CD14-positive monocyte (primary cell): ENCODE measurements around the gene HMX1. TPM values are rescaled to one million over a fixed set of nuclear protein-coding genes. Genes with fewer than 3 reads are reported as not detected.

Experiments
- DNase-seq, 3 donors: peaks; one replicate each; pipeline ENCODE4 v3.0.0-alpha.2; 2011 to 2022
- H2AFZ ChIP-seq: 2 replicates; pipeline ENCODE4 v1.6.0; 2012; ENCODE audit warnings: mild to moderate bottlenecking, low read depth, low read length, inconsistent platforms; ENCODE audit not compliant: insufficient read depth, poor library complexity, severe bottlenecking
- H3K27ac ChIP-seq, 2 donors: 1 replicate in 1 of 2; 2 replicates in 1 of 2; pipeline ENCODE4 v1.5.1; 2012 to 2013; ENCODE audit warnings: low read length in 2 of 2, control low read depth in 1 of 2, inconsistent platforms in 1 of 2, low read depth in 1 of 2, mild to moderate bottlenecking in 1 of 2
- H3K27me3 ChIP-seq, 2 donors: one replicate each; pipeline versions ENCODE4 v1.6.0 to v1.6.1; 2011 to 2013; ENCODE audit warnings: low read length in 2 of 2; ENCODE audit not compliant: control insufficient read depth in 2 of 2, insufficient read depth in 2 of 2
- H3K36me3 ChIP-seq, 2 donors: replicated peaks in 1 of 2; 1 replicate in 1 of 2; 2 replicates in 1 of 2; pipeline versions ENCODE4 v1.5.1 to v1.6.1; 2012 to 2013; ENCODE audit warnings: low read length in 2 of 2, control low read depth in 1 of 2, inconsistent platforms in 1 of 2, mild to moderate bottlenecking in 1 of 2; ENCODE audit not compliant: insufficient read depth in 2 of 2, control insufficient read depth in 1 of 2
- H3K4me1 ChIP-seq, 2 donors: 1 replicate in 1 of 2; 2 replicates in 1 of 2; pipeline versions ENCODE4 v1.5.1 to v1.6.1; 2012 to 2013; ENCODE audit warnings: low read length in 2 of 2, control low read depth in 1 of 2, inconsistent platforms in 1 of 2, mild to moderate bottlenecking in 1 of 2, moderate library complexity in 1 of 2; ENCODE audit not compliant: insufficient read depth in 2 of 2, control insufficient read depth in 1 of 2
- H3K4me2 ChIP-seq: replicated peaks from 2 replicates; pipeline ENCODE3; 2012; ENCODE audit warnings: low read length, moderate library complexity, mild to moderate bottlenecking; ENCODE audit not compliant: poor library complexity, severe bottlenecking; ENCODE audit errors: extremely low read depth
- H3K4me3 ChIP-seq, 3 experiments: fragments of 200-600 bp in 1 of 3; sonication (generic) in 1 of 3; replicated peaks in 1 of 3; 1 replicate in 2 of 3; 2 replicates in 1 of 3; pipeline ENCODE4 v1.5.1; 2011 to 2013; ENCODE audit warnings: low read length in 3 of 3, mild to moderate bottlenecking in 3 of 3, control low read depth in 2 of 3, low read depth in 2 of 3, inconsistent platforms in 1 of 3, moderate library complexity in 1 of 3
- H3K79me2 ChIP-seq: 2 replicates; pipeline ENCODE4 v1.6.0; 2012; ENCODE audit warnings: mild to moderate bottlenecking, control low read depth, inconsistent platforms, low read length, moderate library complexity; ENCODE audit not compliant: insufficient read depth
- H3K9ac ChIP-seq: 2 replicates; pipeline ENCODE4 v1.6.0; 2017; ENCODE audit warnings: low read length, mild to moderate bottlenecking; ENCODE audit not compliant: insufficient read depth, poor library complexity, severe bottlenecking
- H3K9me3 ChIP-seq, 2 donors: replicated peaks in 1 of 2; 1 replicate in 1 of 2; 2 replicates in 1 of 2; pipeline versions ENCODE4 v1.5.1 to v1.6.1; 2012 to 2013; ENCODE audit warnings: low read length in 2 of 2, control low read depth in 1 of 2; ENCODE audit not compliant: control insufficient read depth in 1 of 2, insufficient read depth in 1 of 2
- H4K20me1 ChIP-seq: 2 replicates; pipeline ENCODE4 v1.6.0; 2012; ENCODE audit warnings: mild to moderate bottlenecking, low read length, control low read depth, moderate library complexity; ENCODE audit not compliant: insufficient read depth
- H3K27ac Mint-ChIP-seq, 7 donors: one replicate each; pipeline ENCODE4 v1.8.0; 2020; ENCODE audit warnings: mild to moderate bottlenecking in 7 of 7, mixed read lengths in 7 of 7, moderate library complexity in 6 of 7, inconsistent platforms in 2 of 7
- H3K27me3 Mint-ChIP-seq, 3 donors: one replicate each; pipeline ENCODE4 v1.8.0; 2021 to 2022; ENCODE audit warnings: low read depth in 3 of 3, mild to moderate bottlenecking in 3 of 3, mixed read lengths in 3 of 3, moderate library complexity in 3 of 3, inconsistent platforms in 1 of 3
- H3K36me3 Mint-ChIP-seq, 2 donors: one replicate each; pipeline ENCODE4 v1.8.0; 2020; ENCODE audit warnings: mixed read lengths in 2 of 2, inconsistent platforms in 1 of 2, mild to moderate bottlenecking in 1 of 2
- H3K4me1 Mint-ChIP-seq: one replicate; pipeline ENCODE4 v1.8.0; 2020; ENCODE audit warnings: mild to moderate bottlenecking, mixed read lengths
- H3K4me3 Mint-ChIP-seq, 2 donors: one replicate each; pipeline ENCODE4 v1.8.0; 2020; ENCODE audit warnings: mild to moderate bottlenecking in 2 of 2, mixed read lengths in 2 of 2, moderate library complexity in 1 of 2
- H3K9me3 Mint-ChIP-seq, 7 donors: one replicate each; pipeline ENCODE4 v1.8.0; 2020 to 2022; ENCODE audit warnings: mixed read lengths in 7 of 7, mild to moderate bottlenecking in 6 of 7, moderate library complexity in 6 of 7, inconsistent platforms in 2 of 7
- CTCF ChIP-seq: fragments of 200-600 bp; IDR thresholded peaks from one replicate; pipeline ENCODE4 v1.8.0; 2022; ENCODE audit warnings: antibody characterized with exemption, mild to moderate bottlenecking
- WGBS: methylation state at CpG from one replicate; pipeline ENCODE4 v1.1.5; 2013; ENCODE audit warnings: missing lambda C conversion rate; ENCODE audit not compliant: insufficient coverage; 5-methylcytosine and 5-hydroxymethylcytosine counted together
- intact Hi-C, 2 donors: fragments of 100-400 bp; cut with micrococcal nuclease; formaldehyde crosslinking; loops; one replicate each; pipeline versions ENCODE4 v1.15.0 to v1.15.1; 2023
- polyA plus RNA-seq, 3 donors: library from polyadenylated mRNA; depleted of rRNA in 1 of 3; unstranded in 2 of 3; stranded (reverse) in 1 of 3; fragments of 300-500 nt in 2 of 3; fragments of >200 nt in 1 of 3; fragmentation: Illumina TruSeq in 2 of 3; gene quantifications; 1 replicate in 2 of 3; 2 replicates in 1 of 3; pipeline ENCODE4 v1.2.3, GENCODE V29; 2012 to 2021

The HMX1 gene
- polyA plus RNA-seq, 3 donors, result not detected

GRCh38 chr4:8854931-8855330 is 16.7 kb downstream of the HMX1 start:
- H3K27me3 ChIP-seq, result peaks cover 42 to 63% of the 10 kb centered on the region in 2 donors
- WGBS, result 37% methylated on average over 10 of the region's 10 CpGs
- H3K4me3 Mint-ChIP-seq, result peak overlapping the region in 1 of 2 donors; percentile 73

GRCh38 chr4:8854016-8854415 is 17.6 kb downstream of the HMX1 start:
- H3K36me3 Mint-ChIP-seq, result no peaks in the 10 kb centered on the region
- no peak overlapping the region for H3K4me2 ChIP-seq
- no peak overlapping the region for H3K27ac Mint-ChIP-seq
- no peak for DNase-seq
- H3K9me3 Mint-ChIP-seq, result peaks cover 0 to 14% (median 8%) of the 10 kb centered on the region in 7 donors
- no peak overlapping the region for H3K9ac ChIP-seq
- no peak overlapping the region for H3K27ac ChIP-seq
- peaks cover 6 to 19% of the 10 kb centered on the region in 2 donors for H3K9me3 ChIP-seq
- no peak overlapping the region for H3K4me3 ChIP-seq
- H4K20me1 ChIP-seq, result no peaks in the 10 kb centered on the region
- H3K27me3 ChIP-seq, result peaks cover 36 to 54% of the 10 kb centered on the region in 2 donors
- H3K36me3 ChIP-seq, result no peaks in the 10 kb centered on the region
- H3K79me2 ChIP-seq, result no peaks in the 10 kb centered on the region
- TF ChIP-seq CTCF, result no peak
- peaks cover 0 to 3% of the 10 kb centered on the region in 2 donors for H3K4me1 ChIP-seq
- no peak overlapping the region for H3K4me3 Mint-ChIP-seq
- intact Hi-C loops, result no loop called here
- H3K4me1 Mint-ChIP-seq, result peaks cover 6% of the 10 kb centered on the region
- no peak overlapping the region for H2AFZ ChIP-seq
- WGBS, result 30% methylated on average over 5 of the region's 6 CpGs
- H3K27me3 Mint-ChIP-seq, result peaks cover 49 to 71% (median 67%) of the 10 kb centered on the region in 3 donors

More at GRCh38 chr4:8854931-8855330, 16.7 kb downstream of the HMX1 start:
- no peak overlapping the region for H3K4me3 ChIP-seq
- Mint-ChIP-seq H3K27me3 (peaks cover 57 to 77% (median 76%) of the 10 kb centered on the region in 3 donors), H3K27ac (no peak overlapping the region), H3K9me3 (peaks cover 0 to 16% (median 10%) of the 10 kb centered on the region in 7 donors), H3K4me1 (peaks cover 6% of the 10 kb centered on the region), H3K36me3 (no peaks in the 10 kb centered on the region)
- no peaks in the 10 kb centered on the region for H3K79me2 ChIP-seq
- no peak for TF ChIP-seq CTCF
- no peaks in the 10 kb centered on the region for H3K36me3 ChIP-seq
- DNase-seq, result no peak
- H3K9me3 ChIP-seq, result peaks cover 6 to 19% of the 10 kb centered on the region in 2 donors
- H3K27ac ChIP-seq, result no peak overlapping the region
- H2AFZ ChIP-seq, result no peak overlapping the region
- H3K9ac ChIP-seq, result no peak overlapping the region
- no peaks in the 10 kb centered on the region for H4K20me1 ChIP-seq
- H3K4me1 ChIP-seq, result peaks cover 0 to 3% of the 10 kb centered on the region in 2 donors
- no peak overlapping the region for H3K4me2 ChIP-seq
- intact Hi-C loops, result no loop called here
